GM23338 (cell line): ENCODE results near the gene TYW5. TPM values are rescaled to one million over a fixed set of nuclear protein-coding genes. Genes with fewer than 3 reads are reported as not detected.

Experiments
- ATAC-seq: fragments of 200-7000 bp; cut with Tn5 transposase; 3 replicates; pipeline ENCODE4 v1.9.1; 2020
- DNase-seq: peaks from one replicate; pipeline ENCODE4 v3.0.0-alpha.2; 2015; ENCODE audit warnings: low spot score
- H2AFZ ChIP-seq: fragments of 200-600 bp; sonication (generic); 2 replicates; pipeline ENCODE4 v1.8.0; 2016; ENCODE audit warnings: antibody characterized with exemption, mild to moderate bottlenecking, moderate library complexity
- H3F3A ChIP-seq: fragments of 200-600 bp; sonication (generic); replicated peaks from 2 replicates; pipeline ENCODE4 v1.8.0; 2017; ENCODE audit warnings: antibody characterized with exemption, mixed run types, low read depth
- H3K27ac ChIP-seq: fragments of 200-600 bp; sonication (generic); 2 replicates; pipeline ENCODE4 v1.6.1; 2016; ENCODE audit warnings: low read depth
- H3K27me3 ChIP-seq: fragments of 200-600 bp; sonication (generic); 2 replicates; pipeline ENCODE4 v1.8.0; 2016; ENCODE audit warnings: mild to moderate bottlenecking, mixed run types, moderate library complexity; ENCODE audit not compliant: insufficient read depth
- H3K36me3 ChIP-seq: fragments of 200-600 bp; sonication (generic); 2 replicates; pipeline ENCODE4 v1.8.0; 2016; ENCODE audit warnings: mild to moderate bottlenecking; ENCODE audit not compliant: insufficient read depth
- H3K4me1 ChIP-seq: fragments of 200-600 bp; sonication (generic); 2 replicates; pipeline ENCODE4 v1.8.0; 2016; ENCODE audit warnings: mild to moderate bottlenecking, moderate library complexity; ENCODE audit not compliant: insufficient read depth
- H3K4me2 ChIP-seq: fragments of 200-600 bp; sonication (generic); 2 replicates; pipeline ENCODE4 v1.7.1; 2017; ENCODE audit warnings: mixed run types
- H3K4me3 ChIP-seq: fragments of 200-600 bp; sonication (generic); 2 replicates; pipeline ENCODE4 v1.6.1; 2016; ENCODE audit warnings: mixed run types
- H3K79me2 ChIP-seq: fragments of 200-600 bp; sonication (generic); replicated peaks from 2 replicates; pipeline ENCODE4 v1.8.0; 2017; ENCODE audit warnings: mild to moderate bottlenecking; ENCODE audit not compliant: insufficient read depth
- H3K9me2 ChIP-seq: fragments of 200-600 bp; sonication (generic); 2 replicates; pipeline ENCODE4 v1.8.0; 2017; ENCODE audit not compliant: insufficient read depth
- H4K20me1 ChIP-seq: fragments of 200-600 bp; sonication (generic); replicated peaks from 2 replicates; pipeline ENCODE4 v1.8.0; 2017; ENCODE audit warnings: mild to moderate bottlenecking; ENCODE audit not compliant: insufficient read depth
- H3K27ac Mint-ChIP-seq: 2 replicates; pipeline ENCODE4 v1.8.0; 2020; ENCODE audit warnings: inconsistent platforms, mild to moderate bottlenecking, moderate library complexity, mixed read lengths
- H3K27me3 Mint-ChIP-seq: 3 replicates; pipeline ENCODE4 v1.8.0; 2022; ENCODE audit warnings: low read depth, mild to moderate bottlenecking, moderate library complexity, mixed read lengths, inconsistent platforms; ENCODE audit not compliant: insufficient read depth, poor library complexity
- H3K36me3 Mint-ChIP-seq: 3 replicates; pipeline ENCODE4 v1.8.0; 2021; ENCODE audit warnings: low read depth, mild to moderate bottlenecking, inconsistent platforms, moderate library complexity, mixed read lengths
- H3K4me1 Mint-ChIP-seq: 3 replicates; pipeline ENCODE4 v1.8.0; 2020; ENCODE audit warnings: mild to moderate bottlenecking, inconsistent platforms, mixed read lengths
- H3K4me3 Mint-ChIP-seq: 3 replicates; pipeline ENCODE4 v1.8.0; 2021; ENCODE audit warnings: moderate library complexity, mild to moderate bottlenecking, inconsistent platforms, mixed read lengths
- H3K9me3 Mint-ChIP-seq: 3 replicates; pipeline ENCODE4 v1.8.0; 2020; ENCODE audit warnings: moderate library complexity, mild to moderate bottlenecking, inconsistent platforms, mixed read lengths
- CREB1 ChIP-seq: fragments of 250-450 bp; sonication (Bioruptor Pico); IDR thresholded peaks from 2 replicates; pipeline ENCODE4 v1.5.0; 2020; ENCODE audit warnings: low read depth, mild to moderate bottlenecking, moderate library complexity
- CTCF ChIP-seq, 2 experiments: fragments of 200-600 bp in 1 of 2; sonication (generic) in 1 of 2; conservative IDR thresholded peaks; 2 replicates each; pipeline versions ENCODE4 v1.5.1 to v1.6.1; 2016 to 2017; ENCODE audit warnings: antibody characterized with exemption in 2 of 2, low read depth in 2 of 2, mild to moderate bottlenecking in 2 of 2, moderate library complexity in 1 of 2
- EZH2 ChIP-seq: fragments of 200-600 bp; sonication (generic); IDR thresholded peaks from one replicate; pipeline ENCODE4 v1.8.0; 2017; ENCODE audit warnings: antibody characterized with exemption, mild to moderate bottlenecking, low read depth; ENCODE audit not compliant: unreplicated experiment
- EZH2phosphoT487 ChIP-seq: fragments of 200-600 bp; sonication (generic); IDR thresholded peaks from one replicate; pipeline ENCODE4 v1.8.1; 2018; ENCODE audit warnings: antibody characterized with exemption; ENCODE audit not compliant: unreplicated experiment
- JUNB ChIP-seq: IDR thresholded peaks from one replicate; pipeline ENCODE4 v1.6.1; 2016; ENCODE audit warnings: antibody characterized with exemption; ENCODE audit not compliant: unreplicated experiment
- NANOG ChIP-seq: IDR thresholded peaks from 2 replicates; pipeline ENCODE4 v1.6.1; 2016; ENCODE audit warnings: antibody characterized with exemption, borderline replicate concordance
- POLR2AphosphoS5 ChIP-seq: IDR thresholded peaks from 2 replicates; pipeline ENCODE4 v1.6.1; 2016; ENCODE audit warnings: antibody characterized with exemption, low read depth
- REST ChIP-seq: IDR thresholded peaks from one replicate; pipeline ENCODE4 v1.6.1; 2018; ENCODE audit warnings: antibody characterized with exemption; ENCODE audit not compliant: unreplicated experiment
- STAT1 ChIP-seq: IDR thresholded peaks from one replicate; pipeline ENCODE4 v1.6.1; 2016; ENCODE audit warnings: antibody characterized with exemption; ENCODE audit not compliant: unreplicated experiment
- ZNF114 ChIP-seq: fragments of 250-450 bp; sonication (Bioruptor Pico); IDR thresholded peaks from 2 replicates; pipeline ENCODE4 v1.5.0; 2020; ENCODE audit warnings: mild to moderate bottlenecking, moderate library complexity
- ZNF331 ChIP-seq: fragments of 250-450 bp; sonication (Bioruptor Pico); IDR thresholded peaks from 2 replicates; pipeline ENCODE4 v1.5.0; 2020; ENCODE audit warnings: low read depth, mild to moderate bottlenecking, moderate library complexity
- polyA plus RNA-seq: library from polyadenylated mRNA; unstranded; fragments of >200 nt; fragmentation: Nextera tagmentation; extraction: Ambion mirVana; gene quantifications from 2 replicates; pipeline ENCODE4 v1.2.1, GENCODE V29; 2016
- total RNA-seq: library from RNA; depleted of rRNA; stranded (reverse); fragments of >200 nt; shearing (Covaris generic); gene quantifications from 2 replicates; pipeline ENCODE4 v1.2.3, GENCODE V29; 2014
- TF ChIP-seq, protein P1 (sequence below): IDR thresholded peaks from 2 replicates; pipeline ENCODE4 v1.6.1; 2016; ENCODE audit warnings: antibody characterized with exemption
- TF ChIP-seq, protein P2 (sequence below): fragments of 250-450 bp; sonication (Bioruptor Pico); IDR thresholded peaks from 2 replicates; pipeline ENCODE4 v1.5.0; 2020; ENCODE audit warnings: mild to moderate bottlenecking, moderate library complexity

Gene TYW5
- total and polyA plus RNA-seq, 2 experiments from 2014 or later: 12.4 to 19.6 TPM

GRCh38 chr2:199946836-199947235 is 8.5 kb downstream of the TYW5 start:
- no peaks in the 10 kb centered on the region for H3K27me3 ChIP-seq
- Mint-ChIP-seq H3K4me1 (peaks cover 2% of the 10 kb centered on the region; the same call in 1 of the 3 replicates), H3K27ac (no peak overlapping the region), H3K4me3 (no peak overlapping the region), H3K9me3 (no peaks in the 10 kb centered on the region), H3K36me3 (peaks cover 59% of the 10 kb centered on the region), H3K27me3 (no peaks in the 10 kb centered on the region)
- ATAC-seq: no peak
- no peaks in the 10 kb centered on the region for H3K9me2 ChIP-seq
- H3K27ac ChIP-seq: no peak overlapping the region
- peaks cover 61% of the 10 kb centered on the region for H3K79me2 ChIP-seq
- peaks cover 22% of the 10 kb centered on the region for H3K36me3 ChIP-seq
- H3K4me1 ChIP-seq: no peaks in the 10 kb centered on the region
- H2AFZ ChIP-seq: no peak overlapping the region
- DNase-seq: no peak
- H4K20me1 ChIP-seq: peaks cover 9% of the 10 kb centered on the region
- H3K4me3 ChIP-seq: no peak overlapping the region
- no peaks in the 10 kb centered on the region for H3F3A ChIP-seq
- TF ChIP-seq POLR2AphosphoS5: no peak
- no peak for TF ChIP-seq NANOG
- TF ChIP-seq CTCF (conservative IDR thresholded peaks at IDR 0.05; ENCODE audit: low read depth in 2 of 2): no peak
- TF ChIP-seq REST: no peak
- no peak for TF ChIP-seq ZNF331 (CRISPR knock-in tag)
- TF ChIP-seq, protein P1, sequence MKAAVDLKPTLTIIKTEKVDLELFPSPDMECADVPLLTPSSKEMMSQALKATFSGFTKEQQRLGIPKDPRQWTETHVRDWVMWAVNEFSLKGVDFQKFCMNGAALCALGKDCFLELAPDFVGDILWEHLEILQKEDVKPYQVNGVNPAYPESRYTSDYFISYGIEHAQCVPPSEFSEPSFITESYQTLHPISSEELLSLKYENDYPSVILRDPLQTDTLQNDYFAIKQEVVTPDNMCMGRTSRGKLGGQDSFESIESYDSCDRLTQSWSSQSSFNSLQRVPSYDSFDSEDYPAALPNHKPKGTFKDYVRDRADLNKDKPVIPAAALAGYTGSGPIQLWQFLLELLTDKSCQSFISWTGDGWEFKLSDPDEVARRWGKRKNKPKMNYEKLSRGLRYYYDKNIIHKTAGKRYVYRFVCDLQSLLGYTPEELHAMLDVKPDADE: no peak
- no peak for TF ChIP-seq JUNB
- TF ChIP-seq EZH2phosphoT487: no peak
- TF ChIP-seq CREB1 (CRISPR knock-in tag): no peak
- TF ChIP-seq EZH2: no peak
- no peak for TF ChIP-seq ZNF114 (CRISPR knock-in tag)
- TF ChIP-seq, protein P2, sequence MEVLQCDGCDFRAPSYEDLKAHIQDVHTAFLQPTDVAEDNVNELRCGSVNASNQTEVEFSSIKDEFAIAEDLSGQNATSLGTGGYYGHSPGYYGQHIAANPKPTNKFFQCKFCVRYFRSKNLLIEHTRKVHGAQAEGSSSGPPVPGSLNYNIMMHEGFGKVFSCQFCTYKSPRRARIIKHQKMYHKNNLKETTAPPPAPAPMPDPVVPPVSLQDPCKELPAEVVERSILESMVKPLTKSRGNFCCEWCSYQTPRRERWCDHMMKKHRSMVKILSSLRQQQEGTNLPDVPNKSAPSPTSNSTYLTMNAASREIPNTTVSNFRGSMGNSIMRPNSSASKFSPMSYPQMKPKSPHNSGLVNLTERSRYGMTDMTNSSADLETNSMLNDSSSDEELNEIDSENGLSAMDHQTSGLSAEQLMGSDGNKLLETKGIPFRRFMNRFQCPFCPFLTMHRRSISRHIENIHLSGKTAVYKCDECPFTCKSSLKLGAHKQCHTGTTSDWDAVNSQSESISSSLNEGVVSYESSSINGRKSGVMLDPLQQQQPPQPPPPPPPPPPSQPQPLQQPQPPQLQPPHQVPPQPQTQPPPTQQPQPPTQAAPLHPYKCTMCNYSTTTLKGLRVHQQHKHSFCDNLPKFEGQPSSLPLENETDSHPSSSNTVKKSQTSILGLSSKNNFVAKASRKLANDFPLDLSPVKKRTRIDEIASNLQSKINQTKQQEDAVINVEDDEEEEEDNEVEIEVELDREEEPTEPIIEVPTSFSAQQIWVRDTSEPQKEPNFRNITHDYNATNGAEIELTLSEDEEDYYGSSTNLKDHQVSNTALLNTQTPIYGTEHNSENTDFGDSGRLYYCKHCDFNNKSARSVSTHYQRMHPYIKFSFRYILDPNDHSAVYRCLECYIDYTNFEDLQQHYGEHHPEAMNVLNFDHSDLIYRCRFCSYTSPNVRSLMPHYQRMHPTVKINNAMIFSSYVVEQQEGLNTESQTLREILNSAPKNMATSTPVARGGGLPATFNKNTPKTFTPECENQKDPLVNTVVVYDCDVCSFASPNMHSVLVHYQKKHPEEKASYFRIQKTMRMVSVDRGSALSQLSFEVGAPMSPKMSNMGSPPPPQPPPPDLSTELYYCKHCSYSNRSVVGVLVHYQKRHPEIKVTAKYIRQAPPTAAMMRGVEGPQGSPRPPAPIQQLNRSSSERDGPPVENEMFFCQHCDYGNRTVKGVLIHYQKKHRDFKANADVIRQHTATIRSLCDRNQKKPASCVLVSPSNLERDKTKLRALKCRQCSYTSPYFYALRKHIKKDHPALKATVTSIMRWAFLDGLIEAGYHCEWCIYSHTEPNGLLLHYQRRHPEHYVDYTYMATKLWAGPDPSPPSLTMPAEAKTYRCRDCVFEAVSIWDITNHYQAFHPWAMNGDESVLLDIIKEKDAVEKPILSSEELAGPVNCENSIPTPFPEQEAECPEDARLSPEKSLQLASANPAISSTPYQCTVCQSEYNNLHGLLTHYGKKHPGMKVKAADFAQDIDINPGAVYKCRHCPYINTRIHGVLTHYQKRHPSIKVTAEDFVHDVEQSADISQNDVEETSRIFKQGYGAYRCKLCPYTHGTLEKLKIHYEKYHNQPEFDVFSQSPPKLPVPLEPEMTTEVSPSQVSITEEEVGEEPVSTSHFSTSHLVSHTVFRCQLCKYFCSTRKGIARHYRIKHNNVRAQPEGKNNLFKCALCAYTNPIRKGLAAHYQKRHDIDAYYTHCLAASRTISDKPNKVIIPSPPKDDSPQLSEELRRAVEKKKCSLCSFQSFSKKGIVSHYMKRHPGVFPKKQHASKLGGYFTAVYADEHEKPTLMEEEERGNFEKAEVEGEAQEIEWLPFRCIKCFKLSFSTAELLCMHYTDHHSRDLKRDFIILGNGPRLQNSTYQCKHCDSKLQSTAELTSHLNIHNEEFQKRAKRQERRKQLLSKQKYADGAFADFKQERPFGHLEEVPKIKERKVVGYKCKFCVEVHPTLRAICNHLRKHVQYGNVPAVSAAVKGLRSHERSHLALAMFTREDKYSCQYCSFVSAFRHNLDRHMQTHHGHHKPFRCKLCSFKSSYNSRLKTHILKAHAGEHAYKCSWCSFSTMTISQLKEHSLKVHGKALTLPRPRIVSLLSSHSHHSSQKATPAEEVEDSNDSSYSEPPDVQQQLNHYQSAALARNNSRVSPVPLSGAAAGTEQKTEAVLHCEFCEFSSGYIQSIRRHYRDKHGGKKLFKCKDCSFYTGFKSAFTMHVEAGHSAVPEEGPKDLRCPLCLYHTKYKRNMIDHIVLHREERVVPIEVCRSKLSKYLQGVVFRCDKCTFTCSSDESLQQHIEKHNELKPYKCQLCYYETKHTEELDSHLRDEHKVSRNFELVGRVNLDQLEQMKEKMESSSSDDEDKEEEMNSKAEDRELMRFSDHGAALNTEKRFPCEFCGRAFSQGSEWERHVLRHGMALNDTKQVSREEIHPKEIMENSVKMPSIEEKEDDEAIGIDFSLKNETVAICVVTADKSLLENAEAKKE (CRISPR knock-in tag): no peak
- TF ChIP-seq STAT1: no peak
- no peak overlapping the region for H3K4me2 ChIP-seq
